ENCODE data around the gene ANKK1. TPM values are rescaled to one million over a fixed set of nuclear protein-coding genes. Genes with fewer than 3 reads are reported as not detected.

The ANKK1 gene
- total and polyA plus RNA-seq, 2 donors from 2014 or later: 0.19 to 0.60 TPM

DNA sequence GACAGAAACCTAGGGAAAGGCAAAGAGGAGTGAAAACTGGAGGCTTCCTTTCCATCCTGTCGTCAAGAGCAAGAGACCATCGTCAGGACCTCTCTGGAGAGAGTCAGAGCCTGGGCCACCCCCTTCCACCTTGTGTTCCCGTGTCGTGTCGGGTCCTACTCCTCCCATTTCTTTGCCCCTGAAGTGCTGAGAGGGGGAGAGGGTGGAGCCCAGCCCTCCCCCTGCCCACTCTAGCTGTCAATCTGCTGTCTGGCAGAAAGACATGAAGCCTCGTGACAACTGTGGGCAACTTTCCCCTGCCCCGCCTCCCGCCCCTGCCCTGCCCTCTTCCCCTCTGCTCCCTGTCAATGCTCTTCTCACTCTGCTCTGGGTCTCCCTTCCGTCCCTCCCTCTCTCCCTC, 20.6 kb downstream of the ANKK1 start:
- H3K27ac ChIP-seq (ENCODE audit: low read depth in 2 of 2, low read length in 2 of 2): no peak overlapping the region
- no peaks in the 10 kb centered on the region for H3K36me3 ChIP-seq (ENCODE audit: control insufficient read depth in 2 of 3, insufficient read depth in 3 of 3, low read length in 3 of 3)
- intact Hi-C loops (cut with DNase I): no loop called here
- no peaks in the 10 kb centered on the region for H3K27me3 ChIP-seq (ENCODE audit: control insufficient read depth, insufficient read depth, low read length)
- no peaks in the 10 kb centered on the region for H3K4me1 ChIP-seq (ENCODE audit: control insufficient read depth in 2 of 3, insufficient read depth in 2 of 3, low read depth in 1 of 3, low read length in 3 of 3)
- FAIRE-seq (no peak), DNase-seq (no peak)
- H3K9me3 ChIP-seq (ENCODE audit: control insufficient read depth in 2 of 3, insufficient read depth in 1 of 3, low read length in 3 of 3): no peaks in the 10 kb centered on the region
- no peak overlapping the region for H3K4me3 ChIP-seq (ENCODE audit: low read length in 3 of 3)
- TF ChIP-seq, protein P1, sequence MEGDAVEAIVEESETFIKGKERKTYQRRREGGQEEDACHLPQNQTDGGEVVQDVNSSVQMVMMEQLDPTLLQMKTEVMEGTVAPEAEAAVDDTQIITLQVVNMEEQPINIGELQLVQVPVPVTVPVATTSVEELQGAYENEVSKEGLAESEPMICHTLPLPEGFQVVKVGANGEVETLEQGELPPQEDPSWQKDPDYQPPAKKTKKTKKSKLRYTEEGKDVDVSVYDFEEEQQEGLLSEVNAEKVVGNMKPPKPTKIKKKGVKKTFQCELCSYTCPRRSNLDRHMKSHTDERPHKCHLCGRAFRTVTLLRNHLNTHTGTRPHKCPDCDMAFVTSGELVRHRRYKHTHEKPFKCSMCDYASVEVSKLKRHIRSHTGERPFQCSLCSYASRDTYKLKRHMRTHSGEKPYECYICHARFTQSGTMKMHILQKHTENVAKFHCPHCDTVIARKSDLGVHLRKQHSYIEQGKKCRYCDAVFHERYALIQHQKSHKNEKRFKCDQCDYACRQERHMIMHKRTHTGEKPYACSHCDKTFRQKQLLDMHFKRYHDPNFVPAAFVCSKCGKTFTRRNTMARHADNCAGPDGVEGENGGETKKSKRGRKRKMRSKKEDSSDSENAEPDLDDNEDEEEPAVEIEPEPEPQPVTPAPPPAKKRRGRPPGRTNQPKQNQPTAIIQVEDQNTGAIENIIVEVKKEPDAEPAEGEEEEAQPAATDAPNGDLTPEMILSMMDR (IDR thresholded peaks at IDR 0.05; ENCODE audit: borderline replicate concordance, extremely low read depth, insufficient read depth): no peak
- H3K9ac ChIP-seq (ENCODE audit: low read length in 3 of 3): no peak overlapping the region

DNA sequence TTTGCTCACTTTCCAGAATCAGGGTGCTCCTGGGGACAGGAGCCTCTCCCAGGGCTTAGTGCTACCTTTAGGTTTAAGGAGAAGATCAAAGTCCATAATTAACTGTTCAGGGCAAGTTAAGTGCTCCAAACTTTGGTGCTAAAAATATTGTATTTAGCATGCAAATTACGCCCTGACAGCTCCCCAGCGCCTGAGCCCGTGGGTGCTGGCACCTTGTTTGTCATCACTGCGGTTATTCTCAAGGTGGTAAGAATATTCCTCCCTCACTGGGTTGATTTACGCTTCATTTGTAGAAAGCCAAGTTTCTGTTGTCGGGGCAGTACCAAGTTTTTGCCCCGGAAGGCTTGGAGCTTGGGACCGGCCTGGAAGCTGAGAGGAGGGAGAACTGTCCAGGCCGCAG, 21.3 kb downstream of the ANKK1 start:
- Histone ChIP-seq H3K36me3 (ENCODE audit: control insufficient read depth in 2 of 3, insufficient read depth in 3 of 3, low read length in 3 of 3) (no peaks in the 10 kb centered on the region), H3K4me3 (ENCODE audit: low read length in 3 of 3) (no peak overlapping the region), H3K27ac (ENCODE audit: low read depth in 2 of 2, low read length in 2 of 2) (no peak overlapping the region), H3K9ac (ENCODE audit: low read length in 3 of 3) (no peak overlapping the region), H3K4me1 (ENCODE audit: control insufficient read depth in 2 of 3, insufficient read depth in 2 of 3, low read depth in 1 of 3, low read length in 3 of 3) (no peaks in the 10 kb centered on the region), H3K9me3 (ENCODE audit: control insufficient read depth in 2 of 3, insufficient read depth in 1 of 3, low read length in 3 of 3) (no peaks in the 10 kb centered on the region), H3K27me3 (ENCODE audit: control insufficient read depth, insufficient read depth, low read length) (no peaks in the 10 kb centered on the region)
- FAIRE-seq (no peak), DNase-seq (no peak)
- intact Hi-C loops (cut with DNase I): no loop called here
- TF ChIP-seq, protein P1 (IDR thresholded peaks at IDR 0.05; ENCODE audit: borderline replicate concordance, extremely low read depth, insufficient read depth): no peak

DNA sequence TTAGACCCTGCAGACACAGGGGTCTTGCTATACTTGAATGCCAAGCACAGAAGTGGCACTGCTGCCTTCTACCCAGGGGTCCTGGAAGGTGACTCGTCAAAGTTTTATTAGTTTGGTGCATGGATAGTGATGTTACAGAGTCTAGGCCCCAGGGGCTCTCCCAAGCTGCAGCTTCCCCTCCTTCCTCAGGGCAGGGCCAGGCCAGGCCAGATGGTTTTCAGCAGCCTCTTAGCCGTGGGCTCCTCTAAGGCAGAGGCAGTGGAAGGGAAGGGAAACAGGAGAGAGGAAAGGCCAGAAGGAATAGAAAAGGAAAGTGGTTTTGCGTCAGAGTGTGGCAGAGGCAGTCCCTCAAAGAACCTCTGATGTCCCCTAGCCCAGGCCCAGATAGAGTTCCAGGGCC, 21.9 kb downstream of the ANKK1 start:
- DNase-seq: no peak
- TF ChIP-seq, protein P1 (IDR thresholded peaks at IDR 0.05; ENCODE audit: borderline replicate concordance, extremely low read depth, insufficient read depth): no peak

More for the DNA sequence above, 21.9 kb downstream of the ANKK1 start:
- intact Hi-C loops (cut with DNase I): no loop called here
- no peaks in the 10 kb centered on the region for H3K4me1 ChIP-seq (ENCODE audit: control insufficient read depth in 2 of 3, insufficient read depth in 2 of 3, low read depth in 1 of 3, low read length in 3 of 3)
- no peaks in the 10 kb centered on the region for H3K36me3 ChIP-seq (ENCODE audit: control insufficient read depth in 2 of 3, insufficient read depth in 3 of 3, low read length in 3 of 3)
- no peak overlapping the region for H3K27ac ChIP-seq (ENCODE audit: low read depth in 2 of 2, low read length in 2 of 2)
- H3K9me3 ChIP-seq (ENCODE audit: control insufficient read depth in 2 of 3, insufficient read depth in 1 of 3, low read length in 3 of 3): no peaks in the 10 kb centered on the region
- H3K27me3 ChIP-seq (ENCODE audit: control insufficient read depth, insufficient read depth, low read length): no peaks in the 10 kb centered on the region
- no peak overlapping the region for H3K9ac ChIP-seq (ENCODE audit: low read length in 3 of 3)
- FAIRE-seq: no peak
- H3K4me3 ChIP-seq (ENCODE audit: low read length in 3 of 3): no peak overlapping the region
